ENCODE data around the gene MRPL34. TPM values are rescaled to one million over a fixed set of nuclear protein-coding genes. Genes with fewer than 3 reads are reported as not detected.
A peak's percentile ranks its signal among the peaks of the same experiment; 100 is the strongest.

Gene MRPL34
- polyA plus RNA-seq, 2 donors = 72.1 to 102 TPM

DNA sequence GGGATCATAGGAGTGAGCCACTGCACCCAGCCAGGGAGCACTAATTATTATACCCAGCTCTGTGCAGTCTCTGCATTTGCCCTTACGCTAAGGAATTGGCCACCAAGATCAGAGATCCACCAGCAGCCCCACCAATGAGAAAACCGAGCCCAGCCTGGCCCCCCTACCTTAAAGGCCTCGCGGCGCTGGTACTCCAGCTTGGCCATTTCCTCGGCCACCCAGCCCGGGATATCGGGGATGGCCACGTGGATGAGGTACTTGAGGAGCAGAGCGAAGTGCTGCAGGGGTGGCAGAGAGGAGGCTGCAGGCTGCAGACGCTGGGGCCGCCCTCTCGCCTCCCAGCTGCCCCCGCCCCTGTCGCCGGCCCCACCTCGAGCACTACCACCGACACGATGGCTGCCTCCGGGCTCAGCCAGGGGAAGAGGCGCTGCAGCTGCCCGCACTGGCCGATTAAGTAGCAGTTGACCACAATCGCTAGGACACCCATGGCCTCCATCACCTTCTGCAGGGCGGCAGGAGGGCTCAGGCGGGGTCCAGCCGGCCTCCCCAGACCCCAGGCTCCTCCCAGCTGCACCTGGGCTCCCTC is 21.5 kb downstream of the MRPL34 start:
- WGBS, 2 donors = 87 to 91% methylated on average over 27 of the region's 27 CpGs
- peaks cover 0 to 17% of the 10 kb centered on the region in 2 donors for H3K36me3 ChIP-seq (ENCODE audit: control insufficient read depth in 2 of 2, insufficient read depth in 2 of 2, low read length in 1 of 2)
- no peak overlapping the region for H3K4me3 ChIP-seq (ENCODE audit: low read depth in 1 of 2, low read length in 2 of 2)
- H3K27me3 ChIP-seq (ENCODE audit: control insufficient read depth in 1 of 2, insufficient read depth in 2 of 2, low read length in 2 of 2) = peaks cover 0 to 4% of the 10 kb centered on the region in 2 donors
- peaks cover 5 to 11% of the 10 kb centered on the region in 2 donors for H3K4me1 ChIP-seq (ENCODE audit: control insufficient read depth in 2 of 2, insufficient read depth in 2 of 2, low read length in 1 of 2)
- no peak overlapping the region for H3K27ac ChIP-seq (ENCODE audit: low read depth in 2 of 2, low read length in 1 of 2)
- H3K9me3 ChIP-seq (ENCODE audit: control insufficient read depth in 2 of 2, insufficient read depth in 1 of 2, low read depth in 1 of 2, low read length in 1 of 2) = peaks cover 0 to 4% of the 10 kb centered on the region in 2 donors

DNA sequence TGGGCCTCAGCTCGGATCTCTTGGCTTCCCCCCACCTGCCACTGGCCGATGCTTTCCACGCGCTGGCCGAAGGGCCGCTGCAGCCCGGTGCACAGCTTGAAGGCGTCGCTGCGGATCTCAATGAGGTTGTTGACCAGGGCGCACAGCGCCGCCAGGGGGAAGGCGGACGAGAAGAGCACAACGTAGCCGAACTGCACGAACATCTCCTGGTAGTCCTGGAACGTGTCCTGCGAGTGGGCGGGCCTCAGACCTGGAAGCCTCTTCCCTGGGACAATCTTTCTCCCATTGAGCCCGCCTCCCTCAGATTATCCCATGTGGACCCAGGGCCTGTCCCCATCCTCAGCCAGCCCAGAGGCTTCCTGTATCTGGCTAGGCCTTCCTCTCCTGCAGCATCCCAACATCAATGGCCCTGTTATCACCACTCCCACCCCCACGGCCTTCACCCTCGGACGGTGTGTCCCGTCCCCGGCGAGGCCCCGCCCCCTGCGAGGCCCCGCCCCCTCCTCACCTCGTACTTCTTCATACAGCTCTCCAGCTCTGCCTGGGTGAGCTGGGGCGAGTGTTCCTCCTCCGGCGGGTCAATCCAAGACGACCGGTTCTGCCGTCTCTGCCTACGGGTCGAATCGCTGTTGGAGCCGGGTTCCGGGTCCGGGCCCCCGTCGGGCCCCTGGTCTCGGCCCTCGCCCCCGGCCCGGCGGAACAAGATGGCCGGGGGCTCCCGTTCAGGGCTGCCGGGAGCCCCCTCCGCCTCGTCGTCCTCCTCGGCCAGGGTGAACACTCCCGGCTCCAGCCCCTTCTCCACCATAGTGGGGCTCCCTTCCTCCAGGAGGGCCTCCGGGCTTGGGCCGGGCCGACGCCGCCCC is 22.2 kb downstream of the MRPL34 start:
- peaks cover 0 to 9% of the 10 kb centered on the region in 2 donors for H3K9me3 ChIP-seq (ENCODE audit: control insufficient read depth in 2 of 2, insufficient read depth in 1 of 2, low read depth in 1 of 2, low read length in 1 of 2)
- WGBS, 2 donors = 23 to 28% methylated on average over 57 to 64 of the region's 64 CpGs
- H3K4me3 ChIP-seq (ENCODE audit: low read depth in 1 of 2, low read length in 2 of 2) = peak overlapping the region; percentile 32 to 39
- peaks cover 0 to 22% of the 10 kb centered on the region in 2 donors for H3K36me3 ChIP-seq (ENCODE audit: control insufficient read depth in 2 of 2, insufficient read depth in 2 of 2, low read length in 1 of 2)
- H3K27ac ChIP-seq (ENCODE audit: low read depth in 2 of 2, low read length in 1 of 2) = peak overlapping the region; percentile 64 to 76
- peaks cover 0 to 4% of the 10 kb centered on the region in 2 donors for H3K27me3 ChIP-seq (ENCODE audit: control insufficient read depth in 1 of 2, insufficient read depth in 2 of 2, low read length in 2 of 2)
- H3K4me1 ChIP-seq (ENCODE audit: control insufficient read depth in 2 of 2, insufficient read depth in 2 of 2, low read length in 1 of 2) = peaks cover 5 to 14% of the 10 kb centered on the region in 2 donors

DNA sequence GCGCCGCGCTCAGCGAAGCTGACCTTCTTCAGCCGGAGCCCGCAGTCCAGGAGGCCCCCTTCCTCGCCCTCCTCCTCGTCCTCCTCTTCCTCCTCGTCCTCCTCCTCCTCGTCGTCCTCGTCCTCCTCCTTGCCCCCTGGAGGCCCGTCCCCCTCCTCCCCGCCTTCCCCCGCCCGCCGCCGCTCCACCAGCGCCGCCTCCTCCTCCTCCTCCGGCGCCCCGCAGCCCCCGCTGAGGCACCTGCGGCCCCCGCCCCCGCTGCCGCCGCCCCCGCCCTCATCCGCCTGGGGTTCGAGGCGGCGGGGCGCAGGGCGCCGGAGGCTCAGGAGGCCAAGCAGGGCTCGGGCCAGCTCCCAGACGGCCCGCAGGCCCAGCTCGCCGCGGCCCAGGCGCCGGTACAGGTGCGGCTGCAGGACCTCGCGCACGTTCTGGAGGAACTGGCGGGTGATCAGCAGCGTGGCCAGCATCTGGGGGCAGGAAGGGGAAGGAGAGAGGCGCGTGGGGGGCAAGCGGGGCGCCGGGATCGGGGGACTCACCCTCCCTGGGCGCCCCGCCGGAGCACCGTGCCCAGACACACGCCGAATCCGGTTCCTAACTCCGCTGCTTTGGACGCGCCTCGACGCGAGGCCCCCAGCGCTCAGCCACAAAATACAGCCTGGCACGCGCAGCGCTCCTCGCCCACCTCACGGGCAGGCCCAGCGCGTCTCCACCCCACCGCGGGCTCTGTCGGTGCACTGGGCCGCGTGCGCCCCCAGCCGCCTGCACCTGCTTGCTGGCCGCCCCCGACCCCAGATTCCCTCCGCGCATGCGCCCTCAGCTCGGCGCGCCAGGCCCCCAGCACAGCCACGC is 23.1 kb downstream of the MRPL34 start:
- 8 to 11% methylated on average over 68 to 94 of the region's 94 CpGs for WGBS, 2 donors
- H3K9me3 ChIP-seq (ENCODE audit: control insufficient read depth in 2 of 2, insufficient read depth in 1 of 2, low read depth in 1 of 2, low read length in 1 of 2) = peaks cover 0 to 12% of the 10 kb centered on the region in 2 donors
- peak overlapping the region; percentile 64 to 76 for H3K27ac ChIP-seq (ENCODE audit: low read depth in 2 of 2, low read length in 1 of 2)
- peak overlapping the region; percentile 32 to 39 for H3K4me3 ChIP-seq (ENCODE audit: low read depth in 1 of 2, low read length in 2 of 2)
- H3K27me3 ChIP-seq (ENCODE audit: control insufficient read depth in 1 of 2, insufficient read depth in 2 of 2, low read length in 2 of 2) = peaks cover 0 to 4% of the 10 kb centered on the region in 2 donors
- peaks cover 0 to 28% of the 10 kb centered on the region in 2 donors for H3K36me3 ChIP-seq (ENCODE audit: control insufficient read depth in 2 of 2, insufficient read depth in 2 of 2, low read length in 1 of 2)
- peaks cover 8 to 19% of the 10 kb centered on the region in 2 donors for H3K4me1 ChIP-seq (ENCODE audit: control insufficient read depth in 2 of 2, insufficient read depth in 2 of 2, low read length in 1 of 2)

DNA sequence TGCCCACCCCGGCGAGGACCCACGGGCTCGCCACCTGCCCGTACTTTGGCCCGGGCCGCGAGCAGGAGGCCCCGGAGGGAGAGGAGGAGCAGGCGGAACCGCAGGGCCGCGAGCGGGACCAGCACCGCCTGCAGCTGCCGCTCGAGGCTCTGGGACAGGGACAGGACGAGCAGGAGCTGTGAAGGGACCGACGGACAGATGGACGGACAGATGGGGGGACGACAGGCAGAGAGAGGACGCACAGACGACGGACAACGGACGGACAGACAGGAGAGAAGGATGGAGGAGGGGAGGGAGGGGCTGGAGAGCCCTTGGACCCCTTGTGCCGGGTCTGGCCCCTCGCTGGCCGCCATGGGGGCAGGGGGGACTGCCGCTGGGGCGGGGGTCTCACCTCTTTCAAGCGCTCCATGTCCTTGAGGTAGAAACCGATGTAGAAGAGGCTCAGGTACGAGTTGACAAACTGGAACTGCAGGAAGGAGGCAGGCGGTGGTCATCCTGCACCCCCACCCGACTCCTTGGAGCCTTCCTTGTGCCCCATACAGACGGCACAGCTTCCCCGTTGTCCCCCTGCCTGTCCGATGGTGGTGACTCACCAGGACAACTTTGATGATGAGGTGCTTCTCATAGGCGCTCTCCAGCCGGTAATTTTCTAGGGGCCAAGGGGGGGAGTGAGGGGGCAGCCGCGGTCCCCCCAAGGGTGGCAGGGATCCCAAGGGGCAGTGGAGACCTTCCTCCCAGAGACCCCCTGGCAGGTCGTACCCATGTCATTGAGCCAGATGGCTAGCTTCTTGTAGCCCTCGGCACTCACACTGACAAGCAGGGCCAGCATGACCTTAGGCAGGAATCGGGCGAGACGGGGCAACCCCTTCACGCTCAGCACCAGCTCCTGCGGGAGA is 23.9 kb downstream of the MRPL34 start:
- WGBS, 2 donors = 51% methylated on average over 45 to 51 of the region's 51 CpGs

DNA sequence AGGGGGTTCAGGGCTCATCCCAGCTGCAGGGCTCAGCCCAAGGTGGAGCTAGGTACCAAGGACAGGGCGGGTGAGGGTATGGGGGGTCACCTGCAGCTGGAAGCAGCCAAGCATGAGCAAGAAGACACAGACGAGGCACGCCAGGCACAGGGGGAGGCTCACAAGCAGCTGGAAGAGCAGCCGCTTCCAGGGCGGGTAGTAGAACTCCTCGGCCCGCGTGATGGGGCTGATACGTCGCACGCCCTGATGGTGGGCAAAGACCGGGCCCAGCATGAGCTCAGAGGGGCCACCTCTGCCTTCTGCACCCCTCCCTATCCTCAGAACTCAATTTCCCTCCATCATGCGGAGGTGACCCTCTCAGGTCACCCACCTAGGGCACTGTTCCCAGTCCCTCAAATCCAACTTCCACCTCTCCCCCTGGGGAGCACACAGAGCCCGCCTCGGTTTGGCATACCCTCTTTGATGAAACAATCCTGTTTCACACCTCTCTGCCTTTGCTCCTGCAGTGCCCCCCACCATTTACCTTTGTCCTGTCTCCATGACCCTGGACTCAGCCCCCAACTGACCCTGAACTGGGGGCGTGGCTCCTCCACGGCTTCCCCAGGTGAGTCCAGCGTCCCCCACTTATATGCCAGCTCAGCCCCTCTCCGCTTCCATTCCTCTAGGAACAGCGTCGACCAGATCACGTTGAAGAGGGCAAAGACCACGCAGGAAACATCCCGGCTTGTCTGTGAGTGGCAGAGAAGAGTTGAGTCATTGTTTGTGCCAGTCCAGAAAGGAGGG is 24.8 kb downstream of the MRPL34 start:
- Histone ChIP-seq H3K4me1 (ENCODE audit: control insufficient read depth in 2 of 2, insufficient read depth in 2 of 2, low read length in 1 of 2) (peaks cover 10 to 27% of the 10 kb centered on the region in 2 donors), H3K27ac (ENCODE audit: low read depth in 2 of 2, low read length in 1 of 2) (no peak overlapping the region), H3K9me3 (ENCODE audit: control insufficient read depth in 2 of 2, insufficient read depth in 1 of 2, low read depth in 1 of 2, low read length in 1 of 2) (peaks cover 0 to 12% of the 10 kb centered on the region in 2 donors), H3K27me3 (ENCODE audit: control insufficient read depth in 1 of 2, insufficient read depth in 2 of 2, low read length in 2 of 2) (peaks cover 0 to 4% of the 10 kb centered on the region in 2 donors), H3K4me3 (ENCODE audit: low read depth in 1 of 2, low read length in 2 of 2) (no peak overlapping the region), H3K36me3 (ENCODE audit: control insufficient read depth in 2 of 2, insufficient read depth in 2 of 2, low read length in 1 of 2) (peaks cover 0 to 21% of the 10 kb centered on the region in 2 donors)
- 84 to 91% methylated on average over 21 to 24 of the region's 24 CpGs for WGBS, 2 donors

More for the DNA sequence above, 23.9 kb downstream of the MRPL34 start:
- peaks cover 0 to 4% of the 10 kb centered on the region in 2 donors for H3K27me3 ChIP-seq (ENCODE audit: control insufficient read depth in 1 of 2, insufficient read depth in 2 of 2, low read length in 2 of 2)
- no peak overlapping the region for H3K27ac ChIP-seq (ENCODE audit: low read depth in 2 of 2, low read length in 1 of 2)
- peaks cover 0 to 28% of the 10 kb centered on the region in 2 donors for H3K36me3 ChIP-seq (ENCODE audit: control insufficient read depth in 2 of 2, insufficient read depth in 2 of 2, low read length in 1 of 2)
- peaks cover 10 to 25% of the 10 kb centered on the region in 2 donors for H3K4me1 ChIP-seq (ENCODE audit: control insufficient read depth in 2 of 2, insufficient read depth in 2 of 2, low read length in 1 of 2)
- peak overlapping the region; percentile 0 to 31 for H3K4me3 ChIP-seq (ENCODE audit: low read depth in 1 of 2, low read length in 2 of 2)
- H3K9me3 ChIP-seq (ENCODE audit: control insufficient read depth in 2 of 2, insufficient read depth in 1 of 2, low read depth in 1 of 2, low read length in 1 of 2) = peaks cover 0 to 12% of the 10 kb centered on the region in 2 donors

DNA sequence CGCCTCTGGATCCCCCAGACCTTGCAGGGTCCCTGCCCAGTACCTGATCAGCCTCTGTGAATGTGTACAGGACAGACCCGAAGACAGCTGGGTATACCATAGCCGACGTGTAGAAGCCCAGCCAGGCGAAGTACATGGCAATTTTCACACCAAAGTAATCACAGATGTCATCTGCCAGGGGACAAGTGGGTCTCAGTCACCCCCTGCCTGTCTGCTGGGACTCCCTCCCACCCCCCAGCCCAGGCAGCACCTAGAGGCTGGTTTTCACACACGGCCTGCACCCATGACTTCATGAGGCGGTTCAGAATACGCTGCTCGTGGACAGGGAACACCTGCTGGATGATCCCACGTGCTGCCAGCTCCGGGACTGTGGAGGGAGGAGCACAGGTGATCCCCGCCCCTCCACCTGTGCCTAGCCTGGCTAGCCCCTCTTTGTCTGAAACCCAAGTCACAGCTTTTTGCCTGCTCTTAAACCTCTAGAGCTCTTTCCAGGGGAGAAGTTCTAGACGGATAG is 25.4 kb downstream of the MRPL34 start:
- Histone ChIP-seq H3K36me3 (ENCODE audit: control insufficient read depth in 2 of 2, insufficient read depth in 2 of 2, low read length in 1 of 2) (peaks cover 0 to 21% of the 10 kb centered on the region in 2 donors), H3K27me3 (ENCODE audit: control insufficient read depth in 1 of 2, insufficient read depth in 2 of 2, low read length in 2 of 2) (peaks cover 0 to 4% of the 10 kb centered on the region in 2 donors), H3K4me3 (ENCODE audit: low read depth in 1 of 2, low read length in 2 of 2) (no peak overlapping the region), H3K27ac (ENCODE audit: low read depth in 2 of 2, low read length in 1 of 2) (no peak overlapping the region), H3K4me1 (ENCODE audit: control insufficient read depth in 2 of 2, insufficient read depth in 2 of 2, low read length in 1 of 2) (peaks cover 10 to 27% of the 10 kb centered on the region in 2 donors), H3K9me3 (ENCODE audit: control insufficient read depth in 2 of 2, insufficient read depth in 1 of 2, low read depth in 1 of 2, low read length in 1 of 2) (peaks cover 0 to 12% of the 10 kb centered on the region in 2 donors)
- WGBS, 2 donors = 71 to 75% methylated on average over 13 of the region's 13 CpGs

DNA sequence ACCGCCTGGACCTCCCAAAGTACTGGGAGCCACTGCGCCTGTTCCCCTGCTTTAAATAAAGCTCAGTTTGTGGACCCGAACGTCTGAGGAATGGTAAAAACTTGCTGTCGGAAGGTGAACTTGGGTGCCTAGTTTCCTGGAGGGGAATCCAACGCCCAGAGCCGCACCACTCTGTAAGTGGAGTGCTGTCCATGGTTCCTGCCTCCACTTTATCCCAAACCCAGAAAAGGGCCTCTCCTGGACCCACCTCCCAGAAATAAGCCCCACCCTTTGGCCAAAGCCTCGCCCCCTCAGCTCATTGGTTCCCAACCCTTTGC is 26.6 kb downstream of the MRPL34 start:
- peaks cover 0 to 12% of the 10 kb centered on the region in 2 donors for H3K9me3 ChIP-seq (ENCODE audit: control insufficient read depth in 2 of 2, insufficient read depth in 1 of 2, low read depth in 1 of 2, low read length in 1 of 2)
- H3K27ac ChIP-seq (ENCODE audit: low read depth in 2 of 2, low read length in 1 of 2) = no peak overlapping the region
- peaks cover 10 to 27% of the 10 kb centered on the region in 2 donors for H3K4me1 ChIP-seq (ENCODE audit: control insufficient read depth in 2 of 2, insufficient read depth in 2 of 2, low read length in 1 of 2)
- no peak overlapping the region for H3K4me3 ChIP-seq (ENCODE audit: low read depth in 1 of 2, low read length in 2 of 2)
- WGBS, 2 donors = 92 to 93% methylated on average over 8 of the region's 8 CpGs
- peaks cover 0 to 21% of the 10 kb centered on the region in 2 donors for H3K36me3 ChIP-seq (ENCODE audit: control insufficient read depth in 2 of 2, insufficient read depth in 2 of 2, low read length in 1 of 2)
- H3K27me3 ChIP-seq (ENCODE audit: control insufficient read depth in 1 of 2, insufficient read depth in 2 of 2, low read length in 2 of 2) = peaks cover 0 to 4% of the 10 kb centered on the region in 2 donors

Measured in esophagus (tissue), 2 donors.